Measurements from ENCODE around the gene WDFY2.
A peak's percentile ranks its signal among the peaks of the same experiment; 100 is the strongest.

WDFY2 gene

GRCh38 chr13:51806566-51806965 lies 222.3 kb downstream of the WDFY2 start:
- H3K4me2 ChIP-seq (ENCODE audit: insufficient read depth, low read length, poor library complexity, severe bottlenecking), result no peak overlapping the region
- H3K27ac ChIP-seq (replicated peaks; ENCODE audit: low read length), result no peak overlapping the region
- peaks cover 21 to 26% of the 10 kb centered on the region in 2 donors for H3K4me1 ChIP-seq (ENCODE audit: control insufficient read depth in 2 of 2, insufficient read depth in 1 of 2, low read depth in 1 of 2, low read length in 2 of 2)
- no peak overlapping the region for H3K18ac ChIP-seq (ENCODE audit: low read length)
- H3K79me1 ChIP-seq (ENCODE audit: low read depth, low read length), result no peaks in the 10 kb centered on the region
- no CpG with 5 or more reads among the region's 2 CpGs for WGBS, 2 donors (ENCODE audit: extremely low coverage in 2 of 2, insufficient read length in 2 of 2, insufficient replicate concordance in 1 of 2)
- H2AK5ac ChIP-seq (ENCODE audit: low read depth, low read length), result no peak overlapping the region
- H2BK5ac ChIP-seq (ENCODE audit: low read length), result no peak overlapping the region
- H3K9me3 ChIP-seq (replicated peaks in 1 of 2; ENCODE audit: control insufficient read depth in 2 of 2, insufficient read depth in 1 of 2, low read depth in 1 of 2, low read length in 2 of 2), result no peaks in the 10 kb centered on the region
- H4K8ac ChIP-seq (ENCODE audit: low read depth, low read length), result no peak overlapping the region
- H2BK12ac ChIP-seq (ENCODE audit: low read length), result no peak overlapping the region
- H2AFZ ChIP-seq (ENCODE audit: low read length), result peak overlapping the region; percentile 52
- no peak overlapping the region for H2BK120ac ChIP-seq (ENCODE audit: low read depth, low read length)
- H3K23ac ChIP-seq (ENCODE audit: low read depth, low read length, poor library complexity), result no peak overlapping the region
- no peak overlapping the region for H3K9ac ChIP-seq (ENCODE audit: low read depth, low read length, poor library complexity)
- no peak overlapping the region for H2BK15ac ChIP-seq (ENCODE audit: low read length)
- no peaks in the 10 kb centered on the region for H3K27me3 ChIP-seq (ENCODE audit: control insufficient read depth in 3 of 3, insufficient read depth in 3 of 3, low read depth in 1 of 3, low read length in 3 of 3)
- H4K91ac ChIP-seq (ENCODE audit: low read depth, low read length, poor library complexity), result no peak overlapping the region
- no peaks in the 10 kb centered on the region for H3K36me3 ChIP-seq (replicated peaks in 1 of 2; ENCODE audit: control insufficient read depth in 2 of 2, insufficient read depth in 2 of 2, low read length in 2 of 2)
- no peak overlapping the region for H3K14ac ChIP-seq (ENCODE audit: low read length)
- DNase-seq (ENCODE audit: low spot score), result no peak
- H3K4me3 ChIP-seq (ENCODE audit: low read length in 2 of 2), result no peak overlapping the region
- no peak overlapping the region for H3K4ac ChIP-seq (ENCODE audit: low read length)

- no peak overlapping the region for H4K8ac ChIP-seq (ENCODE audit: low read depth, low read length)
- H2AFZ ChIP-seq (ENCODE audit: low read length), result peak overlapping the region; percentile 10
- H3K14ac ChIP-seq (ENCODE audit: low read length), result no peak overlapping the region
- no peak overlapping the region for H3K9ac ChIP-seq (ENCODE audit: low read depth, low read length, poor library complexity)
- H3K36me3 ChIP-seq (replicated peaks in 1 of 2; ENCODE audit: control insufficient read depth in 2 of 2, insufficient read depth in 2 of 2, low read length in 2 of 2), result no peaks in the 10 kb centered on the region
- H3K23ac ChIP-seq (ENCODE audit: low read depth, low read length, poor library complexity), result peak overlapping the region; percentile 6
- no CpG with 5 or more reads among the region's 5 CpGs for WGBS, 2 donors (ENCODE audit: extremely low coverage in 2 of 2, insufficient read length in 2 of 2, insufficient replicate concordance in 1 of 2)
- H2AK5ac ChIP-seq (ENCODE audit: low read depth, low read length), result no peak overlapping the region
- H2BK120ac ChIP-seq (ENCODE audit: low read depth, low read length), result no peak overlapping the region
- H3K27ac ChIP-seq (replicated peaks; ENCODE audit: low read length), result no peak overlapping the region
- no peak overlapping the region for H3K18ac ChIP-seq (ENCODE audit: low read length)
- H4K91ac ChIP-seq (ENCODE audit: low read depth, low read length, poor library complexity), result no peak overlapping the region
- H3K4me2 ChIP-seq (ENCODE audit: insufficient read depth, low read length, poor library complexity, severe bottlenecking), result no peak overlapping the region
- no peak overlapping the region for H2BK12ac ChIP-seq (ENCODE audit: low read length)
- DNase-seq (ENCODE audit: low spot score), result no peak
- no peaks in the 10 kb centered on the region for H3K9me3 ChIP-seq (replicated peaks in 1 of 2; ENCODE audit: control insufficient read depth in 2 of 2, insufficient read depth in 1 of 2, low read depth in 1 of 2, low read length in 2 of 2)
- no peak overlapping the region for H2BK5ac ChIP-seq (ENCODE audit: low read length)
- H3K79me1 ChIP-seq (ENCODE audit: low read depth, low read length), result no peaks in the 10 kb centered on the region
- no peak overlapping the region for H3K4ac ChIP-seq (ENCODE audit: low read length)
- no peaks in the 10 kb centered on the region for H3K27me3 ChIP-seq (ENCODE audit: control insufficient read depth in 3 of 3, insufficient read depth in 3 of 3, low read depth in 1 of 3, low read length in 3 of 3)
- no peak overlapping the region for H2BK15ac ChIP-seq (ENCODE audit: low read length)
- H3K4me1 ChIP-seq (ENCODE audit: control insufficient read depth in 2 of 2, insufficient read depth in 1 of 2, low read depth in 1 of 2, low read length in 2 of 2), result peaks cover 19 to 22% of the 10 kb centered on the region in 2 donors
- no peak overlapping the region for H3K4me3 ChIP-seq (ENCODE audit: low read length in 2 of 2)
Observed at GRCh38 chr13:51807041-51807440, 222.8 kb downstream of the WDFY2 start.

- no peak for DNase-seq (ENCODE audit: low spot score)
- no peak overlapping the region for H3K18ac ChIP-seq (ENCODE audit: low read length)
- no peak overlapping the region for H2BK12ac ChIP-seq (ENCODE audit: low read length)
- H3K79me1 ChIP-seq (ENCODE audit: low read depth, low read length), result no peaks in the 10 kb centered on the region
- H3K27ac ChIP-seq (replicated peaks; ENCODE audit: low read length), result no peak overlapping the region
- no peak overlapping the region for H3K9ac ChIP-seq (ENCODE audit: low read depth, low read length, poor library complexity)
- no peak overlapping the region for H3K14ac ChIP-seq (ENCODE audit: low read length)
- H3K36me3 ChIP-seq (replicated peaks in 1 of 2; ENCODE audit: control insufficient read depth in 2 of 2, insufficient read depth in 2 of 2, low read length in 2 of 2), result no peaks in the 10 kb centered on the region
- H3K23ac ChIP-seq (ENCODE audit: low read depth, low read length, poor library complexity), result no peak overlapping the region
- H2AK5ac ChIP-seq (ENCODE audit: low read depth, low read length), result no peak overlapping the region
- H2BK5ac ChIP-seq (ENCODE audit: low read length), result no peak overlapping the region
- H2BK15ac ChIP-seq (ENCODE audit: low read length), result no peak overlapping the region
- H3K4ac ChIP-seq (ENCODE audit: low read length), result no peak overlapping the region
- H2AFZ ChIP-seq (ENCODE audit: low read length), result no peak overlapping the region
- peaks cover 5 to 9% of the 10 kb centered on the region in 2 donors for H3K4me1 ChIP-seq (ENCODE audit: control insufficient read depth in 2 of 2, insufficient read depth in 1 of 2, low read depth in 1 of 2, low read length in 2 of 2)
- no peak overlapping the region for H4K8ac ChIP-seq (ENCODE audit: low read depth, low read length)
- peaks cover 0 to 1% (median 0%) of the 10 kb centered on the region in 3 experiments for H3K27me3 ChIP-seq (ENCODE audit: control insufficient read depth in 3 of 3, insufficient read depth in 3 of 3, low read depth in 1 of 3, low read length in 3 of 3)
- H3K4me3 ChIP-seq (ENCODE audit: low read length in 2 of 2), result no peak overlapping the region
- no peaks in the 10 kb centered on the region for H3K9me3 ChIP-seq (replicated peaks in 1 of 2; ENCODE audit: control insufficient read depth in 2 of 2, insufficient read depth in 1 of 2, low read depth in 1 of 2, low read length in 2 of 2)
- no peak overlapping the region for H4K91ac ChIP-seq (ENCODE audit: low read depth, low read length, poor library complexity)
- no peak overlapping the region for H2BK120ac ChIP-seq (ENCODE audit: low read depth, low read length)
- H3K4me2 ChIP-seq (ENCODE audit: insufficient read depth, low read length, poor library complexity, severe bottlenecking), result no peak overlapping the region
Observed at GRCh38 chr13:51808811-51809210, 224.5 kb downstream of the WDFY2 start.

GRCh38 chr13:51811046-51811445 lies 226.8 kb downstream of the WDFY2 start:
- Histone ChIP-seq H2AK5ac (ENCODE audit: low read depth, low read length) (no peak overlapping the region), H4K91ac (ENCODE audit: low read depth, low read length, poor library complexity) (no peak overlapping the region), H3K27me3 (ENCODE audit: control insufficient read depth in 3 of 3, insufficient read depth in 3 of 3, low read depth in 1 of 3, low read length in 3 of 3) (peaks cover 0 to 5% (median 0%) of the 10 kb centered on the region in 3 experiments), H2AFZ (ENCODE audit: low read length) (peak overlapping the region; percentile 41), H3K36me3 (replicated peaks in 1 of 2; ENCODE audit: control insufficient read depth in 2 of 2, insufficient read depth in 2 of 2, low read length in 2 of 2) (no peaks in the 10 kb centered on the region), H3K4me3 (ENCODE audit: low read length in 2 of 2) (no peak overlapping the region), H3K27ac (replicated peaks; ENCODE audit: low read length) (no peak overlapping the region), H3K4ac (ENCODE audit: low read length) (no peak overlapping the region), H2BK120ac (ENCODE audit: low read depth, low read length) (no peak overlapping the region), H2BK15ac (ENCODE audit: low read length) (no peak overlapping the region), H4K8ac (ENCODE audit: low read depth, low read length) (no peak overlapping the region), H3K9me3 (replicated peaks in 1 of 2; ENCODE audit: control insufficient read depth in 2 of 2, insufficient read depth in 1 of 2, low read depth in 1 of 2, low read length in 2 of 2) (no peaks in the 10 kb centered on the region), H3K4me2 (ENCODE audit: insufficient read depth, low read length, poor library complexity, severe bottlenecking) (no peak overlapping the region), H3K79me1 (ENCODE audit: low read depth, low read length) (no peaks in the 10 kb centered on the region), H3K14ac (ENCODE audit: low read length) (no peak overlapping the region), H2BK12ac (ENCODE audit: low read length) (no peak overlapping the region), H3K18ac (ENCODE audit: low read length) (peak overlapping the region; percentile 15), H2BK5ac (ENCODE audit: low read length) (peak overlapping the region; percentile 69), H3K4me1 (ENCODE audit: control insufficient read depth in 2 of 2, insufficient read depth in 1 of 2, low read depth in 1 of 2, low read length in 2 of 2) (peaks cover 3 to 7% of the 10 kb centered on the region in 2 donors), H3K9ac (ENCODE audit: low read depth, low read length, poor library complexity) (no peak overlapping the region), H3K23ac (ENCODE audit: low read depth, low read length, poor library complexity) (no peak overlapping the region)
- DNase-seq (ENCODE audit: low spot score), result no peak
- no CpG with 5 or more reads among the region's 12 CpGs for WGBS, 2 donors (ENCODE audit: extremely low coverage in 2 of 2, insufficient read length in 2 of 2, insufficient replicate concordance in 1 of 2)
